ENCODE data around the gene TMEM45A. TPM values are rescaled to one million over a fixed set of nuclear protein-coding genes. Genes with fewer than 3 reads are reported as not detected.

The TMEM45A gene
- total RNA-seq, 1 experiment from 2014 or later = 10.1 TPM

- no peak for DNase-seq
- Histone ChIP-seq H3K18ac (ENCODE audit: insufficient read length, low read depth, low read length) (no peak overlapping the region), H4K20me1 (ENCODE audit: control insufficient read depth, insufficient read depth, insufficient read length) (no peaks in the 10 kb centered on the region), H3K14ac (ENCODE audit: insufficient read depth, low read length) (no peak overlapping the region), H4K5ac (ENCODE audit: insufficient read length, low read depth, low read length) (no peak overlapping the region), H3K27ac (ENCODE audit: insufficient read length, low read depth, low read length) (no peak overlapping the region), H2BK15ac (ENCODE audit: low read depth, low read length) (no peak overlapping the region), H2BK20ac (ENCODE audit: low read depth, low read length, poor library complexity, severe bottlenecking) (no peak overlapping the region), H3K4me2 (ENCODE audit: insufficient read depth, insufficient read length, low read length) (no peak overlapping the region), H2AK5ac (ENCODE audit: insufficient read length, low read length) (no peak overlapping the region), H3K23me2 (ENCODE audit: insufficient read length, low read depth, low read length, poor library complexity, severe bottlenecking) (no peaks in the 10 kb centered on the region), H3K4ac (ENCODE audit: low read depth, low read length) (no peak overlapping the region), H3K27me3 (ENCODE audit: insufficient read depth, low read length) (no peaks in the 10 kb centered on the region), H3K9ac (ENCODE audit: extremely low read depth, insufficient read length, low read length) (no peak overlapping the region), H4K8ac (replicated peaks; ENCODE audit: insufficient read length, low read depth, low read length) (no peak overlapping the region), H2AFZ (ENCODE audit: low read length) (no peak overlapping the region), H3K9me3 (ENCODE audit: control insufficient read depth, low read depth, low read length) (no peaks in the 10 kb centered on the region), H2BK5ac (ENCODE audit: insufficient read length, low read length) (no peak overlapping the region), H3K79me2 (ENCODE audit: insufficient read depth, low read length) (no peaks in the 10 kb centered on the region), H3K56ac (ENCODE audit: insufficient read length, low read depth, low read length) (no peak overlapping the region), H3K4me1 (ENCODE audit: insufficient read depth, low read length) (peaks cover 4% of the 10 kb centered on the region; the same call in 1 of the 2 replicates), H2BK12ac (ENCODE audit: insufficient read length, low read depth, low read length) (no peak overlapping the region), H4K91ac (ENCODE audit: insufficient read length, low read depth, low read length) (no peak overlapping the region), H3T11ph (ENCODE audit: low read length) (no peak overlapping the region), H2BK120ac (ENCODE audit: low read depth, low read length, poor library complexity, severe bottlenecking) (no peak overlapping the region), H3K79me1 (ENCODE audit: insufficient read depth, low read depth, low read length, poor library complexity, severe bottlenecking) (no peaks in the 10 kb centered on the region), H3K23ac (ENCODE audit: insufficient read length, low read depth, low read length) (no peak overlapping the region)
- Mint-ChIP-seq H3K4me1 (peaks cover 24 to 26% of the 10 kb centered on the region in 2 experiments), H3K4me3 (no peak overlapping the region), H3K27me3 (ENCODE audit: low read depth) (no peaks in the 10 kb centered on the region), H3K27ac (no peak overlapping the region), H3K9me3 (no peaks in the 10 kb centered on the region), H3K36me3 (ENCODE audit: insufficient read depth in 1 of 3, low read depth in 3 of 3) (no peaks in the 10 kb centered on the region)
- no peak for TF ChIP-seq CTCF (conservative IDR thresholded peaks at IDR 0.05)
- no CpG with 5 or more reads among the region's 7 CpGs for WGBS (ENCODE audit: extremely low coverage, insufficient read length, low lambda C conversion rate)
These were observed 65.8 kb downstream of the TMEM45A start for GRCh38 chr3:100558233-100558632.
